ENCODE data around the gene CEP164.

GRCh38 chr11:117292616-117293015 is 35.0 kb upstream of the CEP164 start:
- TF ChIP-seq CTCF (conservative IDR thresholded peaks at IDR 0.05 in 1 of 2, IDR thresholded peaks at IDR 0.05 in 1 of 2; ENCODE audit: extremely low read depth in 1 of 2, insufficient read depth in 1 of 2, low read depth in 1 of 2, low read length in 2 of 2) = no peak
- no peak for TF ChIP-seq EZH2 (IDR thresholded peaks at IDR 0.05; ENCODE audit: borderline replicate concordance, low read length)
